WTC11 (cell line): Measurements from ENCODE around the gene CYSTM1. TPM values are rescaled to one million over a fixed set of nuclear protein-coding genes. Genes with fewer than 3 reads are reported as not detected.

ENCODE experiments used
- ATAC-seq: fragments of 200-7000 bp; cut with Tn5 transposase; 2 replicates; pipeline ENCODE4 v1.10.0; 2021; ENCODE audit warnings: mild to moderate bottlenecking, moderate library complexity
- CTCF ChIA-PET: fragments of 300-600 bp; sonication (Branson Sonifier 250); formaldehyde crosslinking; loops from one replicate; lab custom pipeline; 2021; ENCODE audit warnings: antibody characterized with exemption; lab: Charles Lee
- POLR2A ChIA-PET: fragments of 350-600 bp; sonication (Branson Sonifier 250); formaldehyde crosslinking; loops from one replicate; lab custom pipeline; 2021; ENCODE audit warnings: antibody characterized with exemption; lab: Charles Lee
- DNase-seq: peaks from one replicate; pipeline ENCODE4 v3.0.0; 2021; ENCODE audit warnings: low spot score
- H3K27ac Mint-ChIP-seq: 2 replicates; pipeline ENCODE4 v1.8.0; 2021; ENCODE audit warnings: mixed read lengths
- H3K27me3 Mint-ChIP-seq: 2 replicates; pipeline ENCODE4 v1.8.0; 2021; ENCODE audit warnings: low read depth, mild to moderate bottlenecking, moderate library complexity, mixed read lengths
- H3K36me3 Mint-ChIP-seq: 2 replicates; pipeline ENCODE4 v1.8.0; 2021; ENCODE audit warnings: mixed read lengths
- H3K4me1 Mint-ChIP-seq: 2 replicates; pipeline ENCODE4 v1.8.0; 2022; ENCODE audit warnings: mixed read lengths
- H3K4me3 Mint-ChIP-seq: 2 replicates; pipeline ENCODE4 v1.8.0; 2021; ENCODE audit warnings: mild to moderate bottlenecking, moderate library complexity, mixed read lengths
- H3K9me3 Mint-ChIP-seq: 2 replicates; pipeline ENCODE4 v1.8.0; 2021; ENCODE audit warnings: mixed read lengths
- CREB1 ChIP-seq: sonication (generic); formaldehyde crosslinking; IDR thresholded peaks from 2 replicates; pipeline ENCODE4 v1.8.0; 2023; ENCODE audit warnings: mild to moderate bottlenecking, missing genetic modification reagents
- FOXJ3 ChIP-seq: sonication (generic); formaldehyde crosslinking; IDR thresholded peaks from 2 replicates; pipeline ENCODE4 v1.9.0; 2021; ENCODE audit warnings: missing genetic modification reagents, mild to moderate bottlenecking, borderline replicate concordance
- GRHL2 ChIP-seq: fragments of 250-450 bp; sonication (Bioruptor Pico); IDR thresholded peaks from 2 replicates; pipeline ENCODE4 v1.8.0; 2022; ENCODE audit warnings: mild to moderate bottlenecking, moderate library complexity; ENCODE audit not compliant: insufficient replicate concordance, severe bottlenecking
- JAZF1 ChIP-seq: fragments of 250-450 bp; sonication (Bioruptor Pico); IDR thresholded peaks from 2 replicates; pipeline ENCODE4 v1.9.0; 2021; ENCODE audit warnings: moderate library complexity, mild to moderate bottlenecking, inconsistent platforms
- JUN ChIP-seq: sonication (generic); formaldehyde crosslinking; IDR thresholded peaks from 2 replicates; pipeline ENCODE4 v1.8.0; 2023; ENCODE audit warnings: mild to moderate bottlenecking, missing genetic modification reagents
- KAT7 ChIP-seq: sonication (generic); formaldehyde crosslinking; IDR thresholded peaks from 2 replicates; pipeline ENCODE4 v1.8.1; 2023; ENCODE audit warnings: missing genetic modification reagents, mild to moderate bottlenecking, borderline replicate concordance
- MYBL2 ChIP-seq: sonication (generic); formaldehyde crosslinking; IDR thresholded peaks from 2 replicates; pipeline ENCODE4 v1.8.1; 2023; ENCODE audit warnings: mild to moderate bottlenecking, moderate library complexity, missing genetic modification reagents
- NR1H2 ChIP-seq: sonication (generic); formaldehyde crosslinking; IDR thresholded peaks from 2 replicates; pipeline ENCODE4 v1.9.0; 2021; ENCODE audit warnings: mild to moderate bottlenecking, moderate library complexity, missing genetic modification reagents
- OVOL2 ChIP-seq: fragments of 250-450 bp; sonication (Bioruptor Pico); IDR thresholded peaks from 2 replicates; pipeline ENCODE4 v1.9.0; 2021; ENCODE audit warnings: mild to moderate bottlenecking, borderline replicate concordance
- SMAD4 ChIP-seq: sonication (generic); formaldehyde crosslinking; IDR thresholded peaks from 2 replicates; pipeline ENCODE4 v1.8.0; 2022; ENCODE audit warnings: mild to moderate bottlenecking, missing genetic modification reagents
- TCF7 ChIP-seq: sonication (generic); formaldehyde crosslinking; IDR thresholded peaks from 2 replicates; pipeline ENCODE4 v1.8.0; 2022; ENCODE audit warnings: mild to moderate bottlenecking, low read depth, missing genetic modification reagents, moderate library complexity
- TEAD1 ChIP-seq: sonication (generic); formaldehyde crosslinking; IDR thresholded peaks from 2 replicates; pipeline ENCODE4 v1.8.0; 2022; ENCODE audit warnings: mild to moderate bottlenecking, missing genetic modification reagents
- ZBTB21 ChIP-seq: sonication (generic); formaldehyde crosslinking; IDR thresholded peaks from 2 replicates; pipeline ENCODE4 v1.8.1; 2023; ENCODE audit warnings: mild to moderate bottlenecking, missing genetic modification reagents, borderline replicate concordance
- ZNF219 ChIP-seq: sonication (generic); formaldehyde crosslinking; IDR thresholded peaks from 2 replicates; pipeline ENCODE4 v1.8.0; 2023; ENCODE audit warnings: missing genetic modification reagents, mild to moderate bottlenecking, borderline replicate concordance
- ZNF317 ChIP-seq: sonication (generic); formaldehyde crosslinking; IDR thresholded peaks from 2 replicates; pipeline ENCODE4 v1.8.1; 2023; ENCODE audit warnings: low read depth, mild to moderate bottlenecking, moderate library complexity, missing genetic modification reagents, borderline replicate concordance
- ZNF416 ChIP-seq: fragments of 250-450 bp; sonication (Bioruptor Pico); IDR thresholded peaks from 2 replicates; pipeline ENCODE4 v1.9.0; 2021; ENCODE audit warnings: mild to moderate bottlenecking, inconsistent platforms
- ZNF671 ChIP-seq: fragments of 250-450 bp; sonication (Bioruptor Pico); IDR thresholded peaks from 2 replicates; pipeline ENCODE4 v1.8.0; 2021; ENCODE audit warnings: mild to moderate bottlenecking
- total RNA-seq: library from RNA; stranded (reverse); gene quantifications from 3 replicates; pipeline ENCODE4 v1.2.3, GENCODE V29; 2021
- TF ChIP-seq, protein P1 (sequence below): fragments of 250-450 bp; sonication (Bioruptor Pico); conservative IDR thresholded peaks from 2 replicates; pipeline ENCODE4 v1.9.0; 2021; ENCODE audit warnings: mild to moderate bottlenecking
- TF ChIP-seq, protein P2 (sequence below): sonication (generic); formaldehyde crosslinking; IDR thresholded peaks from 2 replicates; pipeline ENCODE4 v1.8.1; 2022; ENCODE audit warnings: low read depth, missing genetic modification reagents, borderline replicate concordance
- TF ChIP-seq, protein P3 (sequence below): sonication (generic); formaldehyde crosslinking; IDR thresholded peaks from 2 replicates; pipeline ENCODE4 v1.8.0; 2022; ENCODE audit warnings: mild to moderate bottlenecking, missing genetic modification reagents
- TF ChIP-seq, protein P4 (sequence below): sonication (generic); formaldehyde crosslinking; IDR thresholded peaks from 2 replicates; pipeline ENCODE4 v1.8.0; 2023; ENCODE audit warnings: mild to moderate bottlenecking, missing genetic modification reagents
- TF ChIP-seq, protein P5 (sequence below): sonication (generic); formaldehyde crosslinking; IDR thresholded peaks from 2 replicates; pipeline ENCODE4 v1.8.1; 2023; ENCODE audit warnings: mild to moderate bottlenecking, missing genetic modification reagents, borderline replicate concordance
- TF ChIP-seq, protein P6 (sequence below): fragments of 250-450 bp; sonication (Bioruptor Pico); IDR thresholded peaks from 2 replicates; pipeline ENCODE4 v1.8.0; 2021; ENCODE audit warnings: mild to moderate bottlenecking

CYSTM1 gene
- total RNA-seq, 1 experiment from 2014 or later = 29.3 TPM

DNA sequence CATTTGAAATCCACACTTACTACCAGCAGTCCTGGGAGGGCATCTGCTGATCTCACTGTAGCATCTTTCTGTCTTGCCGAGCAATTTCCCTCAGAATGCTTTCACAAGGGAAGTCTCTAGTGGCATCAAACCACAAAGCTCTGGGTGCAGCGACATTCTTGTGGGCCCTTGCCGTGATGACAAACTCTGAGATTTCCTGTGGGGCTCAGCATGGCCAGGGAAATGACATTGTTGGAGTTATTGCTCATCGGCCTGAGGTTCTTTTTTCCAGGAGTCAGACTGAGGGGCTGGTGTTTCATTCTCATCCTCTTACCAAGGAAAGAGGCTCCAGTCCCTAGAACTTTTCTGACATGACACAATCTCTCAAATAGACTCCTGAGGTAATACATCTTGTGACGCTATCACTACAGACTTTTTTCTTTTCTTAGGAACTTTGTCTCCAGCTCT lies 76.6 kb downstream of the CYSTM1 start:
- Mint-ChIP-seq H3K4me3 (no peak overlapping the region), H3K36me3 (peaks cover 9% of the 10 kb centered on the region; the same call in 1 of the 2 replicates), H3K27ac (no peak overlapping the region), H3K27me3 (no peaks in the 10 kb centered on the region)
- ATAC-seq = no peak
- TF ChIP-seq OVOL2 (CRISPR knock-in tag) (no peak), ZBTB21 (no peak), ZNF416 (CRISPR knock-in tag) (no peak)
- TF ChIP-seq, protein P1, sequence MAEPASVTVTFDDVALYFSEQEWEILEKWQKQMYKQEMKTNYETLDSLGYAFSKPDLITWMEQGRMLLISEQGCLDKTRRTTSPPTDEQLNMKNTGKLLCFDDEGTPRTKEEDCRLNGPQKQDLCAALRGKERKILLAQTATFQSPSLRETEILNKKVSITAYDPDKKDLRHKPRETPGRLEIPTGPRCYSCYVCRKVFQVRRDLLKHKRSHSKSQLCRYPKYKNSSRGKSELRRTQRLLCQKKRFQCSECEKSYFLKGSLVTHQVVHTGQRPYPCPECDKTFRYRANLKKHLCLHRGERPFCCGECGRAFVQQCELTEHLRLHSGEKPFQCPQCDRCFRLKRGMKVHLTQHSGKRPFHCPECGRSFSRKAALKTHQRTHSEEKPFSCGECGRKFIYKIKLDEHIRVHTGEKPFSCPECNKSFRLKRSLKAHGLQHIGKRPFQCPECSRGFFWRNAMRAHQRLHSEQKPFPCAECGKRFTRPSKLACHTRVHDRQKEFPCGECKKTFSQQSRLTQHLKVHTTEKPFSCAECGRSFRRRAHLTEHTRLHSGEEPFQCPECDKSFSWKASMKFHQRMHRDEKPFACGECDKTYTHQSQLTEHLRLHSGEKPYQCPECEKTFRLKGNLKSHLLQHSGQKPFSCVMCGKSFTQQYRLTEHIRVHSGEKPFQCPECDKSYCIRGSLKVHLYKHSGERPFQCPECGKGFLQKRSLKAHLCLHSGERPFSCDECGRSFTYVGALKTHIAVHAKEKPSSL (CRISPR knock-in tag) = no peak
- TF ChIP-seq, protein P2, sequence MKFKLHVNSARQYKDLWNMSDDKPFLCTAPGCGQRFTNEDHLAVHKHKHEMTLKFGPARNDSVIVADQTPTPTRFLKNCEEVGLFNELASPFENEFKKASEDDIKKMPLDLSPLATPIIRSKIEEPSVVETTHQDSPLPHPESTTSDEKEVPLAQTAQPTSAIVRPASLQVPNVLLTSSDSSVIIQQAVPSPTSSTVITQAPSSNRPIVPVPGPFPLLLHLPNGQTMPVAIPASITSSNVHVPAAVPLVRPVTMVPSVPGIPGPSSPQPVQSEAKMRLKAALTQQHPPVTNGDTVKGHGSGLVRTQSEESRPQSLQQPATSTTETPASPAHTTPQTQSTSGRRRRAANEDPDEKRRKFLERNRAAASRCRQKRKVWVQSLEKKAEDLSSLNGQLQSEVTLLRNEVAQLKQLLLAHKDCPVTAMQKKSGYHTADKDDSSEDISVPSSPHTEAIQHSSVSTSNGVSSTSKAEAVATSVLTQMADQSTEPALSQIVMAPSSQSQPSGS (CRISPR knock-in tag) = no peak
- TF ChIP-seq, all 79 proteins: peak for 0
- POLR2A ChIA-PET = no interaction called here
- DNase-seq = no peak
- CTCF ChIA-PET = interaction anchor here (0.8 to 3.2 kb wide), 4 partner anchors 106 to 112 kb away, joined by 3 to 15 read pairs (median 3); no protein-coding TSS in a partner anchor
- Mint-ChIP-seq H3K4me1 (peaks cover 13% of the 10 kb centered on the region), H3K9me3 (no peaks in the 10 kb centered on the region)

DNA sequence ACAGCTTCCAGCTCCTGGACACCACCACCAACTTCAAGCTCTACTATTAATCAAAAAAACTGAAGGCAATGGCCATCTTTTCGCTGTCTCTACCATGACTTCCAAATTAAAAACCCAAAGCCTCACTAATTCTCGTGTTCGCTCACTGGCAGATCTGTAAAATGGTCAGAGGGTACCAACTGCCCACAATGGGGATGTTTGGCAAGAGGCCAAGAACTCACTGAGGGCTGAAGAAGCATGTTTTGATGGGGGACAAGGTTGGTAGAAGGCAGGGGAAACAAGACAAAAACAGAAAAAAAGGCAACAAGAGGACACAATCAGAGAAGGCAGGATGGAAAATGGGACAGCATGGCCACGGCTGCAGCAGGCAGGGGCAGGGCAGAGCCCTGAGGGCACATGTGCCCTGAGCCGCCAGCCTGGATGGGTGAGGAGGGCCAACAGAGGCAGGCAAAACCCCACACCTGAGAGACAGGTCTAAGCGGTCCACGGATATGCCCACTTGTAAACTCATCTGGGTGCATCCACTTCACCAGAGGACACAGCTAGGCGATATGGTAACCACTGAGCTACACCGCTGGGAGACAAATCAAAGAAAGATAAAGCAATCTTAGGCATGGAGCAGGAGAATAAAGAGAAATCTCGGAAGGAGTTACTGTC lies 77.6 kb downstream of the CYSTM1 start:
- no peak for ATAC-seq
- Mint-ChIP-seq H3K4me3 (no peak overlapping the region), H3K36me3 (peaks cover 9% of the 10 kb centered on the region; the same call in 1 of the 2 replicates), H3K27me3 (no peaks in the 10 kb centered on the region), H3K4me1 (peaks cover 8% of the 10 kb centered on the region), H3K27ac (peak overlapping the region; percentile 15), H3K9me3 (no peaks in the 10 kb centered on the region)
- CTCF ChIA-PET = interaction anchor here (0.8 to 5.2 kb wide), 6 partner anchors 8 to 111 kb away, joined by 3 to 26 read pairs (median 8); partner anchors contain the start of gene HBEGF
- POLR2A ChIA-PET = interaction anchor here (2.2 kb wide), 1 partner anchor 94 kb away, joined by 6 read pairs; the partner anchor contains the start of gene HBEGF
- TF ChIP-seq JUN (CRISPR knock-in tag) = no peak
- no peak for TF ChIP-seq TEAD1
- no peak for TF ChIP-seq KAT7 (CRISPR knock-in tag)
- TF ChIP-seq, protein P3, sequence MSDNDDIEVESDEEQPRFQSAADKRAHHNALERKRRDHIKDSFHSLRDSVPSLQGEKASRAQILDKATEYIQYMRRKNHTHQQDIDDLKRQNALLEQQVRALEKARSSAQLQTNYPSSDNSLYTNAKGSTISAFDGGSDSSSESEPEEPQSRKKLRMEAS (CRISPR knock-in tag) = no peak
- no peak for TF ChIP-seq ZNF219 (CRISPR knock-in tag)
- TF ChIP-seq FOXJ3 = no peak
- no peak for TF ChIP-seq GRHL2 (CRISPR knock-in tag)
- TF ChIP-seq, protein P4, sequence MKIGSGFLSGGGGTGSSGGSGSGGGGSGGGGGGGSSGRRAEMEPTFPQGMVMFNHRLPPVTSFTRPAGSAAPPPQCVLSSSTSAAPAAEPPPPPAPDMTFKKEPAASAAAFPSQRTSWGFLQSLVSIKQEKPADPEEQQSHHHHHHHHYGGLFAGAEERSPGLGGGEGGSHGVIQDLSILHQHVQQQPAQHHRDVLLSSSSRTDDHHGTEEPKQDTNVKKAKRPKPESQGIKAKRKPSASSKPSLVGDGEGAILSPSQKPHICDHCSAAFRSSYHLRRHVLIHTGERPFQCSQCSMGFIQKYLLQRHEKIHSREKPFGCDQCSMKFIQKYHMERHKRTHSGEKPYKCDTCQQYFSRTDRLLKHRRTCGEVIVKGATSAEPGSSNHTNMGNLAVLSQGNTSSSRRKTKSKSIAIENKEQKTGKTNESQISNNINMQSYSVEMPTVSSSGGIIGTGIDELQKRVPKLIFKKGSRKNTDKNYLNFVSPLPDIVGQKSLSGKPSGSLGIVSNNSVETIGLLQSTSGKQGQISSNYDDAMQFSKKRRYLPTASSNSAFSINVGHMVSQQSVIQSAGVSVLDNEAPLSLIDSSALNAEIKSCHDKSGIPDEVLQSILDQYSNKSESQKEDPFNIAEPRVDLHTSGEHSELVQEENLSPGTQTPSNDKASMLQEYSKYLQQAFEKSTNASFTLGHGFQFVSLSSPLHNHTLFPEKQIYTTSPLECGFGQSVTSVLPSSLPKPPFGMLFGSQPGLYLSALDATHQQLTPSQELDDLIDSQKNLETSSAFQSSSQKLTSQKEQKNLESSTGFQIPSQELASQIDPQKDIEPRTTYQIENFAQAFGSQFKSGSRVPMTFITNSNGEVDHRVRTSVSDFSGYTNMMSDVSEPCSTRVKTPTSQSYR (CRISPR knock-in tag) = no peak
- TF ChIP-seq ZNF671 = no peak
- no peak for TF ChIP-seq JAZF1
- TF ChIP-seq CREB1 = no peak
- TF ChIP-seq SMAD4 (CRISPR knock-in tag) = no peak
- TF ChIP-seq, protein P5, sequence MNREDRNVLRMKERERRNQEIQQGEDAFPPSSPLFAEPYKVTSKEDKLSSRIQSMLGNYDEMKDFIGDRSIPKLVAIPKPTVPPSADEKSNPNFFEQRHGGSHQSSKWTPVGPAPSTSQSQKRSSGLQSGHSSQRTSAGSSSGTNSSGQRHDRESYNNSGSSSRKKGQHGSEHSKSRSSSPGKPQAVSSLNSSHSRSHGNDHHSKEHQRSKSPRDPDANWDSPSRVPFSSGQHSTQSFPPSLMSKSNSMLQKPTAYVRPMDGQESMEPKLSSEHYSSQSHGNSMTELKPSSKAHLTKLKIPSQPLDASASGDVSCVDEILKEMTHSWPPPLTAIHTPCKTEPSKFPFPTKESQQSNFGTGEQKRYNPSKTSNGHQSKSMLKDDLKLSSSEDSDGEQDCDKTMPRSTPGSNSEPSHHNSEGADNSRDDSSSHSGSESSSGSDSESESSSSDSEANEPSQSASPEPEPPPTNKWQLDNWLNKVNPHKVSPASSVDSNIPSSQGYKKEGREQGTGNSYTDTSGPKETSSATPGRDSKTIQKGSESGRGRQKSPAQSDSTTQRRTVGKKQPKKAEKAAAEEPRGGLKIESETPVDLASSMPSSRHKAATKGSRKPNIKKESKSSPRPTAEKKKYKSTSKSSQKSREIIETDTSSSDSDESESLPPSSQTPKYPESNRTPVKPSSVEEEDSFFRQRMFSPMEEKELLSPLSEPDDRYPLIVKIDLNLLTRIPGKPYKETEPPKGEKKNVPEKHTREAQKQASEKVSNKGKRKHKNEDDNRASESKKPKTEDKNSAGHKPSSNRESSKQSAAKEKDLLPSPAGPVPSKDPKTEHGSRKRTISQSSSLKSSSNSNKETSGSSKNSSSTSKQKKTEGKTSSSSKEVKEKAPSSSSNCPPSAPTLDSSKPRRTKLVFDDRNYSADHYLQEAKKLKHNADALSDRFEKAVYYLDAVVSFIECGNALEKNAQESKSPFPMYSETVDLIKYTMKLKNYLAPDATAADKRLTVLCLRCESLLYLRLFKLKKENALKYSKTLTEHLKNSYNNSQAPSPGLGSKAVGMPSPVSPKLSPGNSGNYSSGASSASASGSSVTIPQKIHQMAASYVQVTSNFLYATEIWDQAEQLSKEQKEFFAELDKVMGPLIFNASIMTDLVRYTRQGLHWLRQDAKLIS (CRISPR knock-in tag) = no peak
- no peak for TF ChIP-seq TCF7 (CRISPR knock-in tag)
- TF ChIP-seq, protein P6, sequence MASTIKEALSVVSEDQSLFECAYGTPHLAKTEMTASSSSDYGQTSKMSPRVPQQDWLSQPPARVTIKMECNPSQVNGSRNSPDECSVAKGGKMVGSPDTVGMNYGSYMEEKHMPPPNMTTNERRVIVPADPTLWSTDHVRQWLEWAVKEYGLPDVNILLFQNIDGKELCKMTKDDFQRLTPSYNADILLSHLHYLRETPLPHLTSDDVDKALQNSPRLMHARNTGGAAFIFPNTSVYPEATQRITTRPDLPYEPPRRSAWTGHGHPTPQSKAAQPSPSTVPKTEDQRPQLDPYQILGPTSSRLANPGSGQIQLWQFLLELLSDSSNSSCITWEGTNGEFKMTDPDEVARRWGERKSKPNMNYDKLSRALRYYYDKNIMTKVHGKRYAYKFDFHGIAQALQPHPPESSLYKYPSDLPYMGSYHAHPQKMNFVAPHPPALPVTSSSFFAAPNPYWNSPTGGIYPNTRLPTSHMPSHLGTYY (CRISPR knock-in tag) = no peak
- no peak for TF ChIP-seq ZNF317 (CRISPR knock-in tag)
- no peak for TF ChIP-seq MYBL2
- TF ChIP-seq NR1H2 (CRISPR knock-in tag) = no peak
- no peak for DNase-seq
